GM19397 (cell line): ENCODE measurements around the gene AKR1B1.

Source experiments
- ATAC-seq: cut with Tn5 transposase; IDR thresholded peaks from one replicate; pipeline ENCODE4 v1.9.1; 2021; ENCODE audit warnings: mild to moderate bottlenecking, moderate library complexity; ENCODE audit not compliant: unreplicated experiment

Gene AKR1B1

DNA sequence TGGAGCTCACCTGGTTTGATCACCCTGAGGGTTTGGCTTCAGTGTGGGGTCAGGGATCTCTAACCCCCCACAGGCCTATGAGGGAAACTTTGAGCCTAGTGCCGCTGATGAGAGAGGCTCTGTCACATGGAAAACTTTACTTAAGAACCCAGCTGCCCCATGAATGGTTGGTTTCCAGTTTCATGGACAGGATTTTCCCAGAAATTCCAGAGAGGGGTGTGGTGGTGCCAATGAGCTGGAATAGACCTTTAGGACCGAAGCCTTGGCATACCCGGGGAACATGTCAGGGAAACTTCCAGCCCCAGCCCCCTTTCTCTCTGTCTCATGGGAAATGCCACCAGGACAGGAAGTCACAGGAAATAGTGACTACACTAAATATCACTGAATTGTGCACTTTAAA is 36.9 kb downstream of the AKR1B1 start:
- ATAC-seq, result no peak

DNA sequence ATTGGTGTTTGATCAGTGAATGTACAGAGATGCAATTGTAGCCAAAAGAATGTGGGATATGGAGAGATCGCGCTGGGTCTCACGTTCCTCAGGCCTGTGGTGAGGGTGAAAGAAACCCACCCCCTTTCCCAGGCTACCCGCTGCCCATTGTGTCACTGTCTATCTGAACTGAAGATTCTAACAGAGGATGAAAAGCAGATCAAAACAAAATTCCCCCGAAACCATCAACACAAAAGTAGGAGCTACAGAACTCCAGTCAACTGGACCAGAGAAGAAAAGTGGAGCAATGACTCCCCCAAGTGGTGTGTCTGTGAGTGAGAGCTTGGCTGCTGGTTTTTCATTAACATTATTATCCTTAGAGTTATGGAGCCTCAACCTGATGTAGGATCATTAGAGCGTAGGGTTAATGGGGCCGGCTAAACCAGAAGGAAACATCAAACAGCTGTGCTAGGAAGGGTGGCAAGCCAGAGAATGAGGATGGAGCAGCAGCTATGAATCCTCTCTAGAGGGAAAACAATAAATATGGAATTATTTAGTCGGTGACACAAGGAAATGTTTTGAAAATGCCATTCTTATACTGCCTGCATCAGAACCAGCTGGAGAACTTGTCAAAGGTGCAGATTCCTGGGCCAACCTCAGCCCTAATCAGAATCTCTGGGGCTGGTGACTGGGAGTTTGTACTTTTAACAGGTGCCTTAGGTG is 38.3 kb downstream of the AKR1B1 start:
- ATAC-seq, result no peak

DNA sequence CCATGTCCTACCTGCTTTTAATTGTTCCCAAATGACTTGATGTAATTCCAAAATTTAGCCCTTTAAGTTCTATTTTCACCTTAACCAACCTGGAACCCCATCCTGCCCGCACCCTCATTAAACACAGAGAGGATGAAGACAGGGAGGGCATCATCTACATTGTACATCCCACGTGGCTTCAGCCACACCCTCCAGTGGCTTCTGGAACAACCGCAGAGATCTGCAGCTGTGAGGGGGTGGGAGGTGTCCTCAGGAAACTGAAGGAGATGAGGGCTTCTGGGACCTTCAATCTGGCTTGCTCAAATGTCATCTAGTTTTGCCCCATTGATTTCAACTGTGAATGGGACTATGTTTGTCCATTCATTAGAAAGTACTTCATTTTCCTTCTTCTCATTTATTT is 39.0 kb downstream of the AKR1B1 start:
- ATAC-seq, result no peak

DNA sequence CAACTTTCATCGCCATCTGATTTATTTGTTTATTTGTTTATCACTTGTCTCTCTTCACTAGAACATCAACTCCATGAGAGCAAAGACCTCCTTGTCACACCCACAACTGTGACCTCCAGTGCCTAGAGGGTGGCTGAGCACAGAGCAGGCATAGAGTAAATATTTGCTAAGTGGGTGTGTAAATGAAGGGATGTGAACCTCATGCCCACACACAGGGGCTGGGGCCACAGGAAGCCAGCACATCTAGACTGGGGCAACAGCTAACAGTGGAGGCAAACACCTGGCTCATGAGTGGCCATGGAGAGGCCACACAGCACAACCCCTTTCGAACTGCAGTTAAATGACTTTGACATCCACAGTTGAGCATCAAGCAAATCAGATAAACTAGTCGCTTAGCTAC is 39.8 kb downstream of the AKR1B1 start:
- ATAC-seq, result no peak

DNA sequence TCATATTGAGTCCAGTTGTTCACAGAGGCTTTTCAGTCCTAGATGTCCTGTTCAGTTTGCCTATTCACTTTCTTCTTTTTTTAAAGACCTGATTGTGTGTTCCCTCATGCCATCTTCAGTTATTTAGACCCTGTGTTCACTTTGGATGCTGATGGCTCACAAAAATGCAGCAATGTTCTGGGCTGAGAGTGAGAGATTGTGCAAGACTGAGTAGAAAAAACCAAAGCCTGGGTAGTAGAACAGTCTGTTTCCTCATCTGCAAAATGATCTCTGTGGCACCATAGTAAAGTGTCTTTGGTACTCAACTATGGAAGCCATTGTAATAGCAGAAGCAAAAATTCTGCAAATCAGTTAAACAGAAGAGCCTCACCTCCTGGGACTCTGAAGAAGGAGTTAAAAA is 43.2 kb downstream of the AKR1B1 start:
- no peak for ATAC-seq

DNA sequence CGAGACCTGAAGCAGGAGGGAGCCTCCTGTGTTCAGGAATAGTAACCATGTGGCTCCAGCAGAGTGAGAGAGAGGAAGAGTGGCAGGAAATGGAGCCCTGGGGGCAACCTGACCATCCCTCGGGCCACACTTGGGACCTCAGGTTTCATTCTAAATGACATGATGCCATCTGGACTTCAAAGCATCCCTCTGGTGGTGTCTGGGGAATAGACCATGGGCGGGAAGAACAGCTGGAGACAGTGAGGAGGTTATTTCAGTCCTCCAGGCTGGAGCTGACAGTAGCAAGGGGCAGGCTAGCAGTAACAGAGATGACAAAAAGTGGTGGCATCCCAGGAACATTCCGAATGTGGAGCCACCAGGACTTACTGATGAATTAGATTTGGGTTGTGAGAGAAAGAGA is 44.8 kb downstream of the AKR1B1 start:
- no peak for ATAC-seq

DNA sequence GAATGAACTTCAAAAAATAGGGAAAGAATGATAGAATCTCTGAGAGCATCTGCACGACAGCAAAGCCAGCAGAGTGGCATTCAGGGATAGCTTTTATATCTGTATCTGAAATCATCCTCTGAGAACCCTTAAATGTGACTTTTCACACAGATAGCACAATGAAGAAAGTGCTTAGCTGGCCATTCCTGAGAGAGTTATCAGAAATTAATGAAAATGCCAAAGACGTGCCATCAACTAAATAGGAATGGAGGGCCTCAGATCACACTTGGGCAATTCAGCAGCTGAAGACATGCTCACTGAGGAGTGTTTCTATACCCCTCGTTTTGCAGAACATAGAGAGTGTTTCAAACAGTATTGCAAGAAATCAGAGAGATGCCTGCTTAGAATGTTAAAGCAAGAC is 51.6 kb downstream of the AKR1B1 start:
- no peak for ATAC-seq

DNA sequence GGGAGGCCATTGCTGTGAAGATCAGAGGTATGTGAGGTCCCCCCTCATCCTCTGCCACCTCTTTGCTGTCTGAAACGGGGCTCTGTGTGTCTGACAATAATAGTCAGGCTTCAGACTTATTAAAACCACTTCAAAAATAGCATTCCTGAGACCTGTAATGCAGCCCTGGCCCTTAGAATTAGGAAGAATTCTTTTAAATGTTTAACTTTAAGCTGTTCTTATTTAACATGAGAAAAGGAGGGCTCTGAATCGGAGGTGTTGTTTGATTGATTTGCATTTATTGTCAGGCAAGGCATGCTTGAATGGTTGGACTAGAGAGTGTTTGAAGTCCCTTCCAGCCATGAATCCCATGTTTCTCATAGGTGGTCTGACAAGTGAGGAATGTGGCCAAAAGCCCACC is 52.5 kb downstream of the AKR1B1 start:
- ATAC-seq, result no peak

DNA sequence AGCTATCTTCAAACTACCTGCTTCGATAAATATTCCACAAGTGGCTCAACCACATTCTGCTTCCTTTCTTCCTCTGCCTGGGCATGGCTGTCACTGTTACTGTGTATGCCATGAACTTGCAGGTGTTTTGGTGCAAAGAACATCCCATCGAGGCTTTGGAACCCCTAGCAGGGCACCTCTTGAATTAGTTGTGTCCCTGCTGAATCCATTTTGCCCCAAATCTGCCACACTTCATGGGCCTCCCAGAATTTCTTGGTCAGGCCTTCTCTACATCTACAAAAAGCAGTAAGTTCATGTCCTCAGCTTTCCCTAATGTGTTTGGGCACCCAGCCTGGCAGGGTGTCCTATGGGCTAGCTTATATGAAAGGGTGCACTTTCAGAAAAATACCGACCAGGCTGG is 53.6 kb downstream of the AKR1B1 start:
- no peak for ATAC-seq

DNA sequence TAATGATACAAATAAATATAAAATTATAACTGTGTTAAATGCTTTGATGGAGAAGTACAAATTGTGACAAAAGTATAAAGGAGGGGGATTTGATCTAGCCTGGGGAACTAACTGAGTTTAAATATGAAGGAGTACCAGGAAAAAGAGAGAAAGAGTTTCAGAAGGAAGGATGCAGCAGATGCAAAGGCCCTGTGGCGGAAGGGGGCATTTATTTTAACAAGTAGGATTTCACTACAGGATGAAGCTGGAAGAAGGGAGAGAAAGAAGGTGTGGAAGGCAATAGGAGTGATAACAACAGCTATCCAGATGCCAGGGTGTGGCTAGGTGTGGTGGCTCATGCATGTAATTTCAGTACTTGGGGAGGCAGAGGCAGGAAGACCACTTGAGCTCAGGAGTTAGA is 55.8 kb downstream of the AKR1B1 start:
- ATAC-seq, result no peak

DNA sequence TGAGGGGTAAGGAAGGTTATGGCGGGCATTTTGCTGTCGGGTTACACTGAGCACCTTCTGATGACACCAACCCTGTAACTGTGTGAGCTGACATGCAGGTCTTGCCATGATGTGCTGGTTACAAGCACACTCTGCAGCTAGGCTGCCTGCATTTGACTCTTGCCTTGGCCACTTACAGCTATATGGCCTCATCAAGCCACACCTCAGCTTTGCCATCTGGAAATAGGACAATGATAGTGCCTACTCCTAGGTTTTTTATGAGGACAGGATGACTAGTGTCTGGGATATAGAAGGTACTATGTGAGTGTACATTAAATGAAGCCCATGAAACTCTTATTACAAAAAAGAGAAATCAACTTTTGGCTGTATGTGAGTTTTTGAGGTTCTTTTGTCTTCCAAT is 58.0 kb downstream of the AKR1B1 start:
- ATAC-seq, result no peak

DNA sequence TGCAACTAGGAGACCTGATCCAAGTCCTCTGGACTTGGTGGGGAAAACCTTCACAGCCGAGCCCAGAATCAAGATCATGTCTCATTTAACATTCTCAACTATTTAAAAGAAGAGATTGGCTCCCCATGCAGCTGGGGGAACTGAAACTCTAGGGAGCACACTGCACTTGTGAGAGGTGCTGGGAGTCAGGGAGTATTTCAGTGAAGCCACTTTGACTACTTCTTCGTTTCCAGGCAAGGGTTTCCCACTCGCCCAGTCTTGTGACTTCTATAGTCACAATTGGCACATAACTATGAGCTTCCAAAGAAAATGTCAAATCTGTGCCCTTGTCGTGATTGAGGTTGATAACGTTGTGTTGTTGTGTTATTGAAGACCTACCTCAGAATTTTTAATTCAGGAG is 62.9 kb downstream of the AKR1B1 start:
- no peak for ATAC-seq

DNA sequence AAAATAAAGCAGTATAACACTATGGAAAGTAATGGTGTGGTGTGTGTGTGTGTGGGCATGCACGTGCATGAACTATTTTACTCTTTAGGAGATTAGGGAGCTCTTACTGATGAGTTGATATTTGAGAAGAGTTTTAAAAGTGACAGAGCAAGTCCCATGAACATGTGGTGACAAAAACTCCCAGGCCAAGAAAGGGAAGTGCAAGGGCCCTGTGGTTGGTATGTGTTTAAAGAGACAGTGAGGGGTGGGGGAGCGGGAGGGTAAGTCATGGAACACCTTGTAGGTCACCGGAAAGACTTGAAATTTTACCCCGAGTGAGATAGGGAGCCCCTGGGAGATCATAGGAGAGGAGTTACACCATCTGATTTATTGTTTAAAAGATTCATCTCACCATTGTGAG is 63.3 kb downstream of the AKR1B1 start:
- no peak for ATAC-seq

DNA sequence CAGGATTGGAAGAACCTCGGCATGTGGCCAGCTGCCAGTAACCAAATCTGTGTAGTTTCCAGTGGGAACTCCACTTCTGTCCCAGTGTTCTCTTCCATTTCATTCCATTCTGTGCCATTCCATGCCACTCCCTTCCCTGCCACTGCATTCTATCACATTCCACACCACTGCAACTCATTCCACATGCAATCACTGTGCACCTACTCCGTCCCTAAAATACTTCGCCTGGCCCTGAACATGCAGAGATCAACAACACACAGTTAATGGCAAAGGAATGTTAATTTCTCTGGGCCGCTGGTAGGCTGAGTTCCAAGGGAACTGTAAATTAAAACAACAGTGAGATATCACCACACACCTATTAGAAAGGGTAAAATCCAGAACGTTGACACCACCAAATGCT is 64.8 kb downstream of the AKR1B1 start:
- no peak for ATAC-seq
